ENCODE results near the gene RGS1. TPM values are rescaled to one million over a fixed set of nuclear protein-coding genes. Genes with fewer than 3 reads are reported as not detected.

The RGS1 gene
- total and polyA plus RNA-seq, 12 donors: 0.30 to 7.2 (median 0.96) TPM

- TF ChIP-seq, protein P1, sequence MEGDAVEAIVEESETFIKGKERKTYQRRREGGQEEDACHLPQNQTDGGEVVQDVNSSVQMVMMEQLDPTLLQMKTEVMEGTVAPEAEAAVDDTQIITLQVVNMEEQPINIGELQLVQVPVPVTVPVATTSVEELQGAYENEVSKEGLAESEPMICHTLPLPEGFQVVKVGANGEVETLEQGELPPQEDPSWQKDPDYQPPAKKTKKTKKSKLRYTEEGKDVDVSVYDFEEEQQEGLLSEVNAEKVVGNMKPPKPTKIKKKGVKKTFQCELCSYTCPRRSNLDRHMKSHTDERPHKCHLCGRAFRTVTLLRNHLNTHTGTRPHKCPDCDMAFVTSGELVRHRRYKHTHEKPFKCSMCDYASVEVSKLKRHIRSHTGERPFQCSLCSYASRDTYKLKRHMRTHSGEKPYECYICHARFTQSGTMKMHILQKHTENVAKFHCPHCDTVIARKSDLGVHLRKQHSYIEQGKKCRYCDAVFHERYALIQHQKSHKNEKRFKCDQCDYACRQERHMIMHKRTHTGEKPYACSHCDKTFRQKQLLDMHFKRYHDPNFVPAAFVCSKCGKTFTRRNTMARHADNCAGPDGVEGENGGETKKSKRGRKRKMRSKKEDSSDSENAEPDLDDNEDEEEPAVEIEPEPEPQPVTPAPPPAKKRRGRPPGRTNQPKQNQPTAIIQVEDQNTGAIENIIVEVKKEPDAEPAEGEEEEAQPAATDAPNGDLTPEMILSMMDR (IDR thresholded peaks at IDR 0.05): no peak
- no peaks in the 10 kb centered on the region for H3K9me3 ChIP-seq
- no peaks in the 10 kb centered on the region for H3K36me3 ChIP-seq
- H3K27me3 ChIP-seq: no peaks in the 10 kb centered on the region
- ATAC-seq (no peak), DNase-seq (no peak)
- H3K4me1 ChIP-seq: peaks cover 0 to 37% (median 0%) of the 10 kb centered on the region in 9 donors
- H3K4me3 ChIP-seq: no peak overlapping the region
- intact Hi-C loops (cut with DNase I): no loop called here
- H3K27ac ChIP-seq: no peak overlapping the region
These were observed 20.2 kb upstream of the RGS1 start for GRCh38 chr1:192555399-192555798.

DNA sequence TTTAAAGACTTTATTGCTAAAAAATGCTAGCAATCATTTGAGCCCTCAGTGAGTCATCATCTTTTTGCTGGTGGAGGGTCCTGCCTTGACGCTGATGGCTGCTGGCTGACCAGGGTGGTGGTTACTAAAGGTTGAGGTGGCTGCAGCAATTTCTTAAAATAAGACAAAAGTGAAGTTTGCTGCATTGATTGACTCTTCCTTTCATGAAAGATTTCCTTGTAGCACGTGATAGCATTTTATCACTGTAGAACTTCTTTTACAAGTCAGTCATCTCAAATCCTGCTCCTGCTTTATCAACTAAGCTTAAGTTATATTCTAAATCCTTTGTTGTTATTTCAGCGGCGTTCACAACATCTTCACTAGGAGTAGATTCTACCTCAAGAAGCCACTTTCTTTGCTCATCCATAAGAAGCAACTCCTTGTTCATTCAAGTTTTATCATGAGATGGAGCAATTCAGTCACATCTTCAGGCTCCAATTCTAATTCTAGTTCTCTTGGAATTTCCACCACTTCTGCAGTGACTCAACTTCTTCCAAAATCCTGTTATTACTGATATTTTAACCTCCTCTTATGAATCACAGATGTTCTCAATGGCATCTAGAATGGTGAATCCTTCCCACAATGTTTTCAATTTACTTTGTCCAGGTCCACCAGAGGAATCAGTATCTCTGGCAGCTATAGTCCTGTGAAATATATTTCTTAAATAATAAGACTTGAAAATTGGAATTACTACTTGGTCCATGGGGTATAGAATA is 17.6 kb upstream of the RGS1 start:
- intact Hi-C loops (cut with DNase I): no loop called here
- DNase-seq: no peak
- H3K4me3 ChIP-seq: no peak overlapping the region
- H3K27ac ChIP-seq: peak overlapping the region in 2 of 10 donors; percentile 3 to 56
- no peak for ATAC-seq
- H3K4me1 ChIP-seq: peaks cover 0 to 19% (median 0%) of the 10 kb centered on the region in 9 donors
- no peaks in the 10 kb centered on the region for H3K27me3 ChIP-seq
- no peaks in the 10 kb centered on the region for H3K36me3 ChIP-seq
- no peaks in the 10 kb centered on the region for H3K9me3 ChIP-seq
- WGBS, 2 donors: 88% methylated on average over 4 of the region's 4 CpGs
- TF ChIP-seq, protein P1 (IDR thresholded peaks at IDR 0.05): no peak

DNA sequence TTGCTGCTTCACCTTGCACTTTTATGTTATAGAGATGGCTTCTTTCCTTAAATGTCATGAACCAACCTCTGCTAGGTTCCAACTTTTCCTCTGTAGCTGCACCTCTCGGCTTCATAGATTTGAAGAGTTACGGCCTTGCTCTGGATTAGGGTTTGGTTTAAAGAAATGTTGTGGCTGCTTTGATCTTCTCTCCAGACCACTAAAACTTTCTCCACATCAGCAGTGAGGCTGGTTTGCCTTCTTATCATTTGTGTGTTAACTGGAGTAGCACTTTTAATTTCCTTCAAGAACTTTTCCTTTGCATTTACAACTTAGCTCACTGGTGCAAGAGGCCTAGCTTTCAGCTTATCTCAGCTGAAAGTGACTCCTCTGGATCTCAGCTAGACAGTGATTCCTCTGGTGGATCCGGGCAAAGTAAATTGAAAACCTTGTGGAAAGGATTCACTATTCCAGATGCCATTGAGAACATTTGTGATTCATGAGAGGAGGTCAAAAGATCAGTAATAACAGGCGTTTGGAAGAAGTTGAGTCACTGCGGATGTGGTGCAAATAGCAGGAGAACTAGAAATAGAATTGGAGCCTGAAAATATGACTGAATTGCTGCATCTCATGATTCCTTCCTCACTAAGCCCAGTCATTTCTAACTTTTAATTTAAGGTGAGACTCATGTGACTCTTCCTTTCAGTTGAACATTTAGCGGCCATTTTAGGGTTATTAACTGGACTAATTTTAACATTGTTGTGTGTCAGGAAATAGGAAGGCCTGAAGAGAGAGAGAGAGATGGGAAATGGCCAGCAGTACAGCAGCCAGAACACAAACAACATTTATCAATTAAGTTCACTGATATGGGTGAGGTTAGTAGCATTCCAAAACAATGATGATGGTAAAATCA is 16.2 kb upstream of the RGS1 start:
- H3K27ac ChIP-seq: peak overlapping the region in 5 of 10 donors; percentile 9 to 56 (median 49)
- peak in 4 of 8 donors; percentile 8 to 69 (median 44) for ATAC-seq

GRCh38 chr1:192561301-192561700 is 14.3 kb upstream of the RGS1 start:
- no peak overlapping the region for H3K4me3 ChIP-seq
- H3K27me3 ChIP-seq: no peaks in the 10 kb centered on the region
- H3K36me3 ChIP-seq: no peaks in the 10 kb centered on the region
- ATAC-seq: no peak
- H3K27ac ChIP-seq: no peak overlapping the region
- TF ChIP-seq, protein P1 (IDR thresholded peaks at IDR 0.05): no peak
- no peak for DNase-seq
- H3K4me1 ChIP-seq: peaks cover 0 to 17% (median 0%) of the 10 kb centered on the region in 9 donors
- H3K9me3 ChIP-seq: no peaks in the 10 kb centered on the region
- intact Hi-C loops (cut with DNase I): no loop called here
- 90 to 94% methylated on average over 4 of the region's 4 CpGs for WGBS, 2 donors

More for the DNA sequence above, 16.2 kb upstream of the RGS1 start:
- intact Hi-C loops (cut with DNase I): no loop called here
- Histone ChIP-seq H3K4me1 (peaks cover 0 to 13% (median 0%) of the 10 kb centered on the region in 9 donors), H3K27me3 (no peaks in the 10 kb centered on the region), H3K4me3 (no peak overlapping the region), H3K36me3 (no peaks in the 10 kb centered on the region), H3K9me3 (no peaks in the 10 kb centered on the region)
- DNase-seq: no peak
- TF ChIP-seq, protein P1 (IDR thresholded peaks at IDR 0.05): no peak
- WGBS, 2 donors: 68 to 70% methylated on average over 6 of the region's 6 CpGs

Measured in heart right ventricle (tissue), 16 donors.